DND-41 (cell line): Measurements from ENCODE around the gene ZNF841.

Experiments used
- ATAC-seq: fragments of 200-7000 bp; cut with Tn5 transposase; 3 replicates; pipeline ENCODE4 v1.9.1; 2021; ENCODE audit warnings: low read depth; ENCODE audit not compliant: insufficient read depth
- DNase-seq: peaks from one replicate; pipeline ENCODE4 v3.0.0-alpha.2; 2020
- H2AFZ ChIP-seq: 2 replicates; pipeline ENCODE4 v1.6.0; 2012; ENCODE audit warnings: low read depth, low read length
- H3K27ac ChIP-seq: 2 replicates; pipeline ENCODE4 v1.5.1; 2012; ENCODE audit warnings: low read length, inconsistent platforms
- H3K27me3 ChIP-seq: fragments of 200-600 bp; sonication (generic); 2 replicates; pipeline ENCODE4 v1.6.0; 2012; ENCODE audit warnings: low read length, mild to moderate bottlenecking, inconsistent platforms; ENCODE audit not compliant: insufficient read depth, poor library complexity
- H3K36me3 ChIP-seq: 2 replicates; pipeline ENCODE4 v1.5.1; 2012; ENCODE audit warnings: low read length, inconsistent platforms; ENCODE audit not compliant: insufficient read depth
- H3K4me1 ChIP-seq: 2 replicates; pipeline ENCODE4 v1.5.1; 2012; ENCODE audit warnings: mild to moderate bottlenecking, low read length; ENCODE audit not compliant: insufficient read depth
- H3K4me2 ChIP-seq: 2 replicates; pipeline ENCODE4 v1.6.0; 2012; ENCODE audit warnings: mild to moderate bottlenecking, moderate library complexity, low read length, inconsistent platforms; ENCODE audit not compliant: insufficient read depth
- H3K4me3 ChIP-seq, 2 experiments: fragments of 200-600 bp in 1 of 2; shearing (Covaris generic) in 1 of 2; 2 replicates each; pipeline ENCODE4 v1.5.1; 2012 to 2016; ENCODE audit warnings: inconsistent platforms in 2 of 2, low read length in 2 of 2, mild to moderate bottlenecking in 2 of 2, low read depth in 1 of 2, moderate library complexity in 1 of 2
- H3K79me2 ChIP-seq: 2 replicates; pipeline ENCODE4 v1.6.0; 2012; ENCODE audit warnings: low read length, inconsistent platforms; ENCODE audit not compliant: insufficient read depth
- H3K9ac ChIP-seq: 2 replicates; pipeline ENCODE4 v1.6.0; 2012; ENCODE audit warnings: low read depth, mild to moderate bottlenecking, inconsistent platforms, low read length, moderate library complexity
- H3K9me3 ChIP-seq: 2 replicates; pipeline ENCODE4 v1.5.1; 2012; ENCODE audit warnings: low read length, moderate library complexity, mild to moderate bottlenecking, inconsistent platforms; ENCODE audit not compliant: insufficient read depth, severe bottlenecking
- H4K20me1 ChIP-seq: 2 replicates; pipeline ENCODE4 v1.6.0; 2012; ENCODE audit warnings: low read length; ENCODE audit not compliant: insufficient read depth
- EZH2 ChIP-seq: IDR thresholded peaks from 3 replicates; pipeline ENCODE4 v1.6.1; 2012; ENCODE audit warnings: borderline replicate concordance, low read depth, mild to moderate bottlenecking, moderate library complexity, low read length, inconsistent platforms; ENCODE audit not compliant: severe bottlenecking
- TF ChIP-seq, protein P1 (sequence below): IDR thresholded peaks from 2 replicates; pipeline ENCODE4 v1.5.1; 2012; ENCODE audit warnings: borderline replicate concordance, low read length, moderate library complexity, mild to moderate bottlenecking; ENCODE audit not compliant: poor library complexity, severe bottlenecking; ENCODE audit errors: extremely low read depth

Gene ZNF841

DNA sequence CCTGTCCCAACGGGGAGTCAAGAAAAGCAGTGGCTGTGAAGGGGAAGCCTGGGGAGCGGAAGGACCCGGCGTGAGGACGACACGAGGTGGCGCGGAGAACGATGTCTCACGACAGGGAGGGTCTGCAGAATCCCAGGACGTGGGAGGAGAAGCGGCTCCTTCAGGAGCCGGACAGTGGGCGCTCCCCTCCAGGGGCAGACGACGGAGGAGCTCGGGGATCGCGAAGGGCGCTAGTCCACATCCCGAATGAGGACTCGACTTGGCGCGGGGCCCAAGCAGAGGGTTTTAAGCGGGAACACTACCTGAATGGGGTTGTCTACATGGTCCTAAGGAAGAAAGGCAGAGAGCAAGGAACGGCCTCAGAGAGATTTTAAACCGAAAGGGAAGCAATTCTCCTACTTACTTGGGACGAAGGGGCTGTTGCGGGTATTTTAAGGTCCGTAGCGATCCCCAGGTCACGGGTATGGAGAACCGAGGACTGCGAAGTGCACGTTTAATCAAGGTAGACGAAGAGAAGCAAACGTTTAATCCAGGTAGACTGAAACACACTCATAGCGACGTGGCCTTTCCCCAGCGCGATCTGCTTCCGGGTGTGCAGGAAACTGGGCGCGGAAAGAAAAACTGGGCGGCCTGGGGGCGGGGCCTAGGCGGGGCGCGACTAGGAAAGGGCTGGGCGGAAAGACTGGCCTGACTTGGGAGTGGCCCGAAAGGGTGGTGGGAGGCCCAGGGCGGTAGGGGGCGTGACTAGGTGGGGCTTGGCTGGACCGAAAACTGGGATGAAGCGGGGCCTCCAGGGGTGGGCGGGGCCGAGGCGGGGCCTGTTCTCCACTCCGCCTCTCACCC is at the start of gene ZNF841:
Gene ZNF841, minus strand, starts transcription at position 594 of the 843 bp plus-strand sequence. CDS start 10,964 bp downstream, outside the sequence.
- no peaks in the 10 kb centered on the region for H4K20me1 ChIP-seq
- peaks cover 43% of the 10 kb centered on the region for H3K79me2 ChIP-seq
- peaks cover 27% of the 10 kb centered on the region for H3K36me3 ChIP-seq
- peak; percentile 92 for DNase-seq
- H3K9ac ChIP-seq: peak within 1 kb of the TSS; percentile 67
- ATAC-seq: peak; percentile 95
- TF ChIP-seq EZH2: no peak
- TF ChIP-seq, protein P1, sequence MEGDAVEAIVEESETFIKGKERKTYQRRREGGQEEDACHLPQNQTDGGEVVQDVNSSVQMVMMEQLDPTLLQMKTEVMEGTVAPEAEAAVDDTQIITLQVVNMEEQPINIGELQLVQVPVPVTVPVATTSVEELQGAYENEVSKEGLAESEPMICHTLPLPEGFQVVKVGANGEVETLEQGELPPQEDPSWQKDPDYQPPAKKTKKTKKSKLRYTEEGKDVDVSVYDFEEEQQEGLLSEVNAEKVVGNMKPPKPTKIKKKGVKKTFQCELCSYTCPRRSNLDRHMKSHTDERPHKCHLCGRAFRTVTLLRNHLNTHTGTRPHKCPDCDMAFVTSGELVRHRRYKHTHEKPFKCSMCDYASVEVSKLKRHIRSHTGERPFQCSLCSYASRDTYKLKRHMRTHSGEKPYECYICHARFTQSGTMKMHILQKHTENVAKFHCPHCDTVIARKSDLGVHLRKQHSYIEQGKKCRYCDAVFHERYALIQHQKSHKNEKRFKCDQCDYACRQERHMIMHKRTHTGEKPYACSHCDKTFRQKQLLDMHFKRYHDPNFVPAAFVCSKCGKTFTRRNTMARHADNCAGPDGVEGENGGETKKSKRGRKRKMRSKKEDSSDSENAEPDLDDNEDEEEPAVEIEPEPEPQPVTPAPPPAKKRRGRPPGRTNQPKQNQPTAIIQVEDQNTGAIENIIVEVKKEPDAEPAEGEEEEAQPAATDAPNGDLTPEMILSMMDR: no peak
- H3K27ac ChIP-seq: peak within 1 kb of the TSS; percentile 84
- H3K9me3 ChIP-seq: peaks cover 39% of the 10 kb centered on the region
- H3K4me2 ChIP-seq: peak within 1 kb of the TSS; percentile 62
- peak within 1 kb of the TSS; percentile 65 for H2AFZ ChIP-seq
- no peaks in the 10 kb centered on the region for H3K27me3 ChIP-seq
- peaks cover 11% of the 10 kb centered on the region for H3K4me1 ChIP-seq
- peak within 1 kb of the TSS; percentile 65 to 71 for H3K4me3 ChIP-seq

DNA sequence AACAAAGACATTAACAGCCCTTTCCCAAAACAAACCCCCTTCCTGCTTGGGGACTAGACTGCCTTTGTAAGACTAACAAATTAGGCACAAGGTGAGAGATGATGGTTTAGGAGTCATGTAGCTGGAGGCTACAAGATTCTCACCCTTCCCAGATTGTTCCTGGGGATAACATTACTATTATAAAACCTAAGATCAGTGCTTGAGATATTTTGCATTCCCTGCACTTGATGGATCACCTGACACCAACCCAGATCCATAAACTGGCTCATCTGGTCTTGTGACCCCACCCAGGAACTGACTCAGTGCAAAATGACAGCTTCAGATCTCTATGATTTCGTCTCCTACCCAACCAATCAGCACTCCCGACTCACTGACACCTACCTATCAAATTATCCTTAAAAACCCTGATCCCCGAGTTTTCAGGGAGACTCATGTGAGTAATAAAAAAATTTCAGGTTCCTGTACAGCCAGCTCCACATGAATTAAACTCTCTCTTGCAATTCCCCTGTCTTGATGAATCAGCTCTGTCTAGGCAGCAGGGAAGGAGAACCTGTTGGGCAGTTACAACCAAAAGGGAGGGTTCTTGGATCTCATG is 46.5 kb upstream of the ZNF841 start:
- Histone ChIP-seq H3K27ac (no peak overlapping the region), H3K36me3 (peaks cover 2% of the 10 kb centered on the region; the same call in 1 of the 2 replicates), H4K20me1 (no peaks in the 10 kb centered on the region), H3K4me3 (no peak overlapping the region), H3K9me3 (peaks cover 3% of the 10 kb centered on the region), H3K27me3 (no peaks in the 10 kb centered on the region), H3K9ac (no peak overlapping the region), H2AFZ (no peak overlapping the region), H3K79me2 (peaks cover 26% of the 10 kb centered on the region), H3K4me2 (no peak overlapping the region), H3K4me1 (peaks cover 24% of the 10 kb centered on the region)
- TF ChIP-seq EZH2: no peak
- TF ChIP-seq, protein P1: no peak
- no peak for DNase-seq
- ATAC-seq: no peak

DNA sequence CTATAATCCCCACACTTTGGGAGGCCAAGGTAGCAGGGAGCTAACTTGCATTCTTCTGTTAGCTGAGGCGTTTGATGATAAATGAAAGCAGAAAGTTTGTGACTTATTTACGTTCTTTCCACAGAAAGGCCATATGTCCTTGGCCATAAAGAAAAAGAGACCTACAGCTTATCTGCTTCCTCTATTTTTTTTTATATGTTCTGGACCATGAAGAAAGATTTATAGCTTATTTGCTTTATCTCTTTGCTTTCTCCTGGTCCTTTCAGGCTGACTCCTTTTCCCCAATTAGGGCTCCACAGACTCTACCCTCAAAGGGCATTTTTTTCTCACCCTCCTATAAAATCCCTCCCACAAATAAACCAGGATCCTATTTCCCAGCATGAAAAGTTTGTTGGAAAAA is 45.6 kb upstream of the ZNF841 start:
- no peak overlapping the region for H3K27ac ChIP-seq
- no peak for ATAC-seq

More for the DNA sequence above, 45.6 kb upstream of the ZNF841 start:
- peaks cover 6% of the 10 kb centered on the region for H3K9me3 ChIP-seq
- H4K20me1 ChIP-seq: no peaks in the 10 kb centered on the region
- H3K9ac ChIP-seq: no peak overlapping the region
- TF ChIP-seq, protein P1: no peak
- TF ChIP-seq EZH2: no peak
- H3K27me3 ChIP-seq: no peaks in the 10 kb centered on the region
- H3K79me2 ChIP-seq: peaks cover 32% of the 10 kb centered on the region
- no peak for DNase-seq
- H2AFZ ChIP-seq: no peak overlapping the region
- no peak overlapping the region for H3K4me3 ChIP-seq
- H3K4me2 ChIP-seq: no peak overlapping the region
- peaks cover 24% of the 10 kb centered on the region for H3K4me1 ChIP-seq
- peaks cover 8% of the 10 kb centered on the region for H3K36me3 ChIP-seq
